ENCODE data around the gene SH2D1B. TPM values are rescaled to one million over a fixed set of nuclear protein-coding genes. Genes with fewer than 3 reads are reported as not detected.

The SH2D1B gene
- total and polyA plus RNA-seq, 9 of the 15 experiments (the other 6 are each of a cell fraction or from before 2014, with no cell fraction given): 5.6 to 19.6 (median 9.7) TPM

DNA sequence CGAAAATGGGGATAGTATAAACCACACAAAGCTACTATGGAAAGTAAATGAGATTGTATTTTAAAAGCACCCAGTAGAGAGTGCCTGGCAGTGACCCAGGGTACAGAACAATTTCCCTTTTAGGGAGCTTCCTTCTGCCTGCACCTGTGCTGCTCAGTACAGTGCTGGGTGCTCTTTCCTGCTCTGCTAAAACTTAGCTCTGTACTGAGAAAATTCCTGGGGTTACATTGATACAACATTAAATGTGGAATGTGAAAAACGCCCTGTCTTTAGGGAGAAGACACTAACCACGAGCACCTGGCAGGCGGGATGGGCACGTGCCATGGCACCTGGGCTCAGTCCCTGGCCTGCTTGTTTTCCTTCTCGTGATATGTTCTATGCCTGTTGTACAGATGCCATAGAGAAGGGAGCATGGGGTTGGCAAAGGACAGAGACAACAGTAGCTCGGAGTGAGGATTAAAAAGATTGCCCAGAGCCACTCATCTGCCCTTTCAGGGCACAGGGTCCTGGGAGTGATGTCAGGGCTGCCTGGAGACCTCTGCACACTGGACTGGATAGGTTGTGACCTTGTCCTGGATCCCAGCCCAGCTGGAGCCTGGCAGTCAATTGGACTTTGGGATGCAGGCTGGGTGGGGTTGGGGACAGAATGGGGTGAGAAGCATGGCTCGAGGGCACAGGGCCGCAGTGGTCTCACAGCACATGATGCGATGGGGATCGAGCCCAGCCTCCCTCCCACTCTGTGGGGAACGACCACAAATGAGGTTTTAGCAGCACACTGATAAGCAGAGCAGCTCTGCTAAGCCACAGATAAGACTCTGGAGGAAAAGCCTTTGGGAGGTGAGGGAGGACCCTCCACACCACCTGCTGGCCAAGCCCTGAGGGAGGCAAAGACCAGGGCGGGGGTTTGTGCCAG is 39.5 kb downstream of the SH2D1B start (continued):
- TF ChIP-seq NFYB (IDR thresholded peaks at IDR 0.05; ENCODE audit: extremely low read depth, insufficient read length) (no peak), ZNF699 (CRISPR knock-in tag; IDR thresholded peaks at IDR 0.05; ENCODE audit: insufficient replicate concordance) (no peak), SIN3B (IDR thresholded peaks at IDR 0.05; ENCODE audit: low read depth) (no peak), DMBX1 (CRISPR knock-in tag; IDR thresholded peaks at IDR 0.05; ENCODE audit: borderline replicate concordance) (peak; percentile 67), ESRRA (IDR thresholded peaks at IDR 0.05; ENCODE audit: borderline replicate concordance, low read depth) (peak; percentile 95; the same call in 1 of the 2 replicates), YBX1 (IDR thresholded peaks at IDR 0.05) (no peak), ZKSCAN8 (CRISPR knock-in tag; IDR thresholded peaks at IDR 0.05) (no peak), POLR2B (IDR thresholded peaks at IDR 0.05; ENCODE audit: low read depth, partially characterized antibody) (no peak), XRCC4 (IDR thresholded peaks at IDR 0.05; ENCODE audit: extremely low read depth, insufficient read depth, insufficient read length) (no peak), NFIC (IDR thresholded peaks at IDR 0.05) (peak; percentile 90), PHTF2 (CRISPR knock-in tag; IDR thresholded peaks at IDR 0.05) (no peak), ZNF239 (CRISPR knock-in tag; IDR thresholded peaks at IDR 0.05) (peak; percentile 26; the same call in 1 of the 2 replicates), PTTG1 (tag; IDR thresholded peaks at IDR 0.05; ENCODE audit: low read depth) (no peak), TARDBP (IDR thresholded peaks at IDR 0.05) (no peak), BCL6 (CRISPR knock-in tag; IDR thresholded peaks at IDR 0.05) (peak; percentile 59; the same call in 1 of the 2 replicates), U2AF2 (optimal IDR thresholded peaks at IDR 0.05; ENCODE audit: low read depth, low read length) (no peak), ZNF324 (CRISPR knock-in tag; IDR thresholded peaks at IDR 0.05) (peak; percentile 13; the same call in 1 of the 2 replicates), SETDB1 (IDR thresholded peaks at IDR 0.05; ENCODE audit: low read length) (no peak)
- TF ChIP-seq, protein P1, sequence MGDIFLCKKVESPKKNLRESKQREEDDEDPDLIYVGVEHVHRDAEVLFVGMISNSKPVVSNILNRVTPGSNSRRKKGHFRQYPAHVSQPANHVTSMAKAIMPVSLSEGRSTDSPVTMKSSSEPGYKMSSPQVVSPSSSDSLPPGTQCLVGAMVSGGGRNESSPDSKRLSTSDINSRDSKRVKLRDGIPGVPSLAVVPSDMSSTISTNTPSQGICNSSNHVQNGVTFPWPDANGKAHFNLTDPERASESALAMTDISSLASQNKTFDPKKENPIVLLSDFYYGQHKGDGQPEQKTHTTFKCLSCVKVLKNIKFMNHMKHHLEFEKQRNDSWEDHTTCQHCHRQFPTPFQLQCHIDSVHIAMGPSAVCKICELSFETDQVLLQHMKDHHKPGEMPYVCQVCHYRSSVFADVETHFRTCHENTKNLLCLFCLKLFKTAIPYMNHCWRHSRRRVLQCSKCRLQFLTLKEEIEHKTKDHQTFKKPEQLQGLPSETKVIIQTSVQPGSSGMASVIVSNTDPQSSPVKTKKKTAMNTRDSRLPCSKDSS (IDR thresholded peaks at IDR 0.05; ENCODE audit: low read depth, partially characterized antibody): no peak
- TF ChIP-seq, protein P2, sequence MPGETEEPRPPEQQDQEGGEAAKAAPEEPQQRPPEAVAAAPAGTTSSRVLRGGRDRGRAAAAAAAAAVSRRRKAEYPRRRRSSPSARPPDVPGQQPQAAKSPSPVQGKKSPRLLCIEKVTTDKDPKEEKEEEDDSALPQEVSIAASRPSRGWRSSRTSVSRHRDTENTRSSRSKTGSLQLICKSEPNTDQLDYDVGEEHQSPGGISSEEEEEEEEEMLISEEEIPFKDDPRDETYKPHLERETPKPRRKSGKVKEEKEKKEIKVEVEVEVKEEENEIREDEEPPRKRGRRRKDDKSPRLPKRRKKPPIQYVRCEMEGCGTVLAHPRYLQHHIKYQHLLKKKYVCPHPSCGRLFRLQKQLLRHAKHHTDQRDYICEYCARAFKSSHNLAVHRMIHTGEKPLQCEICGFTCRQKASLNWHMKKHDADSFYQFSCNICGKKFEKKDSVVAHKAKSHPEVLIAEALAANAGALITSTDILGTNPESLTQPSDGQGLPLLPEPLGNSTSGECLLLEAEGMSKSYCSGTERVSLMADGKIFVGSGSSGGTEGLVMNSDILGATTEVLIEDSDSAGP (CRISPR knock-in tag; IDR thresholded peaks at IDR 0.05): no peak
- TF ChIP-seq, protein P3, sequence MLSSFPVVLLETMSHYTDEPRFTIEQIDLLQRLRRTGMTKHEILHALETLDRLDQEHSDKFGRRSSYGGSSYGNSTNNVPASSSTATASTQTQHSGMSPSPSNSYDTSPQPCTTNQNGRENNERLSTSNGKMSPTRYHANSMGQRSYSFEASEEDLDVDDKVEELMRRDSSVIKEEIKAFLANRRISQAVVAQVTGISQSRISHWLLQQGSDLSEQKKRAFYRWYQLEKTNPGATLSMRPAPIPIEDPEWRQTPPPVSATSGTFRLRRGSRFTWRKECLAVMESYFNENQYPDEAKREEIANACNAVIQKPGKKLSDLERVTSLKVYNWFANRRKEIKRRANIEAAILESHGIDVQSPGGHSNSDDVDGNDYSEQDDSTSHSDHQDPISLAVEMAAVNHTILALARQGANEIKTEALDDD (IDR thresholded peaks at IDR 0.05): no peak
- TF ChIP-seq, protein P4, sequence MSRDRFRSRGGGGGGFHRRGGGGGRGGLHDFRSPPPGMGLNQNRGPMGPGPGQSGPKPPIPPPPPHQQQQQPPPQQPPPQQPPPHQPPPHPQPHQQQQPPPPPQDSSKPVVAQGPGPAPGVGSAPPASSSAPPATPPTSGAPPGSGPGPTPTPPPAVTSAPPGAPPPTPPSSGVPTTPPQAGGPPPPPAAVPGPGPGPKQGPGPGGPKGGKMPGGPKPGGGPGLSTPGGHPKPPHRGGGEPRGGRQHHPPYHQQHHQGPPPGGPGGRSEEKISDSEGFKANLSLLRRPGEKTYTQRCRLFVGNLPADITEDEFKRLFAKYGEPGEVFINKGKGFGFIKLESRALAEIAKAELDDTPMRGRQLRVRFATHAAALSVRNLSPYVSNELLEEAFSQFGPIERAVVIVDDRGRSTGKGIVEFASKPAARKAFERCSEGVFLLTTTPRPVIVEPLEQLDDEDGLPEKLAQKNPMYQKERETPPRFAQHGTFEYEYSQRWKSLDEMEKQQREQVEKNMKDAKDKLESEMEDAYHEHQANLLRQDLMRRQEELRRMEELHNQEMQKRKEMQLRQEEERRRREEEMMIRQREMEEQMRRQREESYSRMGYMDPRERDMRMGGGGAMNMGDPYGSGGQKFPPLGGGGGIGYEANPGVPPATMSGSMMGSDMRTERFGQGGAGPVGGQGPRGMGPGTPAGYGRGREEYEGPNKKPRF (IDR thresholded peaks at IDR 0.05; ENCODE audit: low read depth, low read length): no peak
